WTC11 (cell line): ENCODE measurements around the gene POLR2L. TPM values are rescaled to one million over a fixed set of nuclear protein-coding genes. Genes with fewer than 3 reads are reported as not detected.

ENCODE experiments used
- ATAC-seq: fragments of 200-7000 bp; cut with Tn5 transposase; 2 replicates; pipeline ENCODE4 v1.10.0; 2021; ENCODE audit warnings: mild to moderate bottlenecking, moderate library complexity
- CTCF ChIA-PET: fragments of 300-600 bp; sonication (Branson Sonifier 250); formaldehyde crosslinking; loops from one replicate; lab custom pipeline; 2021; ENCODE audit warnings: antibody characterized with exemption; lab: Charles Lee
- POLR2A ChIA-PET: fragments of 350-600 bp; sonication (Branson Sonifier 250); formaldehyde crosslinking; loops from one replicate; lab custom pipeline; 2021; ENCODE audit warnings: antibody characterized with exemption; lab: Charles Lee
- DNase-seq: peaks from one replicate; pipeline ENCODE4 v3.0.0; 2021; ENCODE audit warnings: low spot score
- H3K27ac Mint-ChIP-seq: 2 replicates; pipeline ENCODE4 v1.8.0; 2021; ENCODE audit warnings: mixed read lengths
- H3K27me3 Mint-ChIP-seq: 2 replicates; pipeline ENCODE4 v1.8.0; 2021; ENCODE audit warnings: low read depth, mild to moderate bottlenecking, moderate library complexity, mixed read lengths
- H3K36me3 Mint-ChIP-seq: 2 replicates; pipeline ENCODE4 v1.8.0; 2021; ENCODE audit warnings: mixed read lengths
- H3K4me1 Mint-ChIP-seq: 2 replicates; pipeline ENCODE4 v1.8.0; 2022; ENCODE audit warnings: mixed read lengths
- H3K4me3 Mint-ChIP-seq: 2 replicates; pipeline ENCODE4 v1.8.0; 2021; ENCODE audit warnings: mild to moderate bottlenecking, moderate library complexity, mixed read lengths
- H3K9me3 Mint-ChIP-seq: 2 replicates; pipeline ENCODE4 v1.8.0; 2021; ENCODE audit warnings: mixed read lengths
- CREB1 ChIP-seq: sonication (generic); formaldehyde crosslinking; IDR thresholded peaks from 2 replicates; pipeline ENCODE4 v1.8.0; 2023; ENCODE audit warnings: mild to moderate bottlenecking, missing genetic modification reagents
- CREM ChIP-seq: sonication (generic); formaldehyde crosslinking; IDR thresholded peaks from 2 replicates; pipeline ENCODE4 v1.8.1; 2022; ENCODE audit warnings: mild to moderate bottlenecking, missing genetic modification reagents, moderate library complexity
- GRHL2 ChIP-seq: fragments of 250-450 bp; sonication (Bioruptor Pico); IDR thresholded peaks from 2 replicates; pipeline ENCODE4 v1.8.0; 2022; ENCODE audit warnings: mild to moderate bottlenecking, moderate library complexity; ENCODE audit not compliant: insufficient replicate concordance, severe bottlenecking
- HMGA2 ChIP-seq: fragments of 250-450 bp; sonication (Bioruptor Pico); IDR thresholded peaks from 2 replicates; pipeline ENCODE4 v1.4.0; 2021; ENCODE audit warnings: mild to moderate bottlenecking, moderate library complexity
- KAT7 ChIP-seq: sonication (generic); formaldehyde crosslinking; IDR thresholded peaks from 2 replicates; pipeline ENCODE4 v1.8.1; 2023; ENCODE audit warnings: missing genetic modification reagents, mild to moderate bottlenecking, borderline replicate concordance
- MAX ChIP-seq: sonication (generic); formaldehyde crosslinking; IDR thresholded peaks from 2 replicates; pipeline ENCODE4 v1.8.0; 2022; ENCODE audit warnings: mild to moderate bottlenecking, missing genetic modification reagents
- MLX ChIP-seq: sonication (generic); formaldehyde crosslinking; IDR thresholded peaks from 2 replicates; pipeline ENCODE4 v1.8.1; 2023; ENCODE audit warnings: mild to moderate bottlenecking, missing genetic modification reagents, moderate library complexity
- NFE2L1 ChIP-seq: sonication (generic); formaldehyde crosslinking; IDR thresholded peaks from 2 replicates; pipeline ENCODE4 v1.8.1; 2023; ENCODE audit warnings: missing genetic modification reagents
- NR3C1 ChIP-seq: sonication (generic); formaldehyde crosslinking; conservative IDR thresholded peaks from 2 replicates; pipeline ENCODE4 v1.8.1; 2023; ENCODE audit warnings: low read depth, mild to moderate bottlenecking, missing genetic modification reagents
- PREB ChIP-seq: sonication (generic); formaldehyde crosslinking; IDR thresholded peaks from 2 replicates; pipeline ENCODE4 v1.8.1; 2022; ENCODE audit warnings: mild to moderate bottlenecking, missing genetic modification reagents, moderate library complexity, borderline replicate concordance
- RELA ChIP-seq: sonication (generic); formaldehyde crosslinking; IDR thresholded peaks from 2 replicates; pipeline ENCODE4 v1.8.1; 2022; ENCODE audit warnings: missing genetic modification reagents, mild to moderate bottlenecking, borderline replicate concordance
- ZNF232 ChIP-seq: sonication (generic); formaldehyde crosslinking; IDR thresholded peaks from 2 replicates; pipeline ENCODE4 v1.8.0; 2022; ENCODE audit warnings: mild to moderate bottlenecking, missing genetic modification reagents
- total RNA-seq: library from RNA; stranded (reverse); gene quantifications from 3 replicates; pipeline ENCODE4 v1.2.3, GENCODE V29; 2021
- TF ChIP-seq, protein P1 (sequence below): sonication (generic); formaldehyde crosslinking; IDR thresholded peaks from 2 replicates; pipeline ENCODE4 v1.8.1; 2023; ENCODE audit warnings: mild to moderate bottlenecking, missing genetic modification reagents
- TF ChIP-seq, protein P2 (sequence below): sonication (generic); formaldehyde crosslinking; IDR thresholded peaks from 2 replicates; pipeline ENCODE4 v1.8.0; 2022; ENCODE audit warnings: mild to moderate bottlenecking, missing genetic modification reagents
- TF ChIP-seq, protein P3 (sequence below): sonication (generic); formaldehyde crosslinking; IDR thresholded peaks from 2 replicates; pipeline ENCODE4 v1.8.1; 2023; ENCODE audit warnings: mild to moderate bottlenecking, missing genetic modification reagents, borderline replicate concordance
- TF ChIP-seq, protein P4 (sequence below): sonication (generic); formaldehyde crosslinking; IDR thresholded peaks from 2 replicates; pipeline ENCODE4 v1.8.1; 2023; ENCODE audit warnings: mild to moderate bottlenecking, missing genetic modification reagents
- TF ChIP-seq, protein P5 (sequence below): sonication (generic); formaldehyde crosslinking; IDR thresholded peaks from 2 replicates; pipeline ENCODE4 v1.8.1; 2022; ENCODE audit warnings: low read depth, mild to moderate bottlenecking, moderate library complexity, missing genetic modification reagents, borderline replicate concordance

Gene POLR2L
- total RNA-seq, 1 experiment from 2014 or later: 152 TPM

DNA sequence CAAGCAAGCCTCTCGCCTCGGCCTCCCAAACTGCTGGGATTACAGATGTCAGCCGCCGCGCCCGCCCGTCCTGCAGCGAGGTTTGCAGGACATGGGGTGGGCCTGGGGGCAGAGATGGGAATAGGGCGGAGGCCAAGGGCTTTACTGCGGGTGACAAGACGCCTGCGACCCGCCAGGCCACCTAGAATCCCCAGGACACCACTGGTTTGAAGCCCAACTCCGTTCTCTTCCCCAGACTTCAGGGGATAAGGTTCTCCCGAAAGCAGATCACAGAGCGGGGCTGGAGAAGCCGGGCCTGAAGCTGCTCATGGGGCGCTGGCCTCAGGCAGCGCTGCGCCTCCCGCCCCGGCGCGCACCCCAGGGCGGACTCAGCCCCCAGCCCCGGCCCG lies 354 bp downstream of the POLR2L start (continued):
- TF ChIP-seq, protein P1, sequence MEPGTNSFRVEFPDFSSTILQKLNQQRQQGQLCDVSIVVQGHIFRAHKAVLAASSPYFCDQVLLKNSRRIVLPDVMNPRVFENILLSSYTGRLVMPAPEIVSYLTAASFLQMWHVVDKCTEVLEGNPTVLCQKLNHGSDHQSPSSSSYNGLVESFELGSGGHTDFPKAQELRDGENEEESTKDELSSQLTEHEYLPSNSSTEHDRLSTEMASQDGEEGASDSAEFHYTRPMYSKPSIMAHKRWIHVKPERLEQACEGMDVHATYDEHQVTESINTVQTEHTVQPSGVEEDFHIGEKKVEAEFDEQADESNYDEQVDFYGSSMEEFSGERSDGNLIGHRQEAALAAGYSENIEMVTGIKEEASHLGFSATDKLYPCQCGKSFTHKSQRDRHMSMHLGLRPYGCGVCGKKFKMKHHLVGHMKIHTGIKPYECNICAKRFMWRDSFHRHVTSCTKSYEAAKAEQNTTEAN (CRISPR knock-in tag): no peak
- no peak for TF ChIP-seq MLX (CRISPR knock-in tag)
- peak; percentile 2; the same call in 1 of the 2 replicates for TF ChIP-seq MAX (CRISPR knock-in tag)
- TF ChIP-seq HMGA2 (CRISPR knock-in tag): no peak
- TF ChIP-seq NR3C1 (CRISPR knock-in tag): no peak
- TF ChIP-seq, protein P2, sequence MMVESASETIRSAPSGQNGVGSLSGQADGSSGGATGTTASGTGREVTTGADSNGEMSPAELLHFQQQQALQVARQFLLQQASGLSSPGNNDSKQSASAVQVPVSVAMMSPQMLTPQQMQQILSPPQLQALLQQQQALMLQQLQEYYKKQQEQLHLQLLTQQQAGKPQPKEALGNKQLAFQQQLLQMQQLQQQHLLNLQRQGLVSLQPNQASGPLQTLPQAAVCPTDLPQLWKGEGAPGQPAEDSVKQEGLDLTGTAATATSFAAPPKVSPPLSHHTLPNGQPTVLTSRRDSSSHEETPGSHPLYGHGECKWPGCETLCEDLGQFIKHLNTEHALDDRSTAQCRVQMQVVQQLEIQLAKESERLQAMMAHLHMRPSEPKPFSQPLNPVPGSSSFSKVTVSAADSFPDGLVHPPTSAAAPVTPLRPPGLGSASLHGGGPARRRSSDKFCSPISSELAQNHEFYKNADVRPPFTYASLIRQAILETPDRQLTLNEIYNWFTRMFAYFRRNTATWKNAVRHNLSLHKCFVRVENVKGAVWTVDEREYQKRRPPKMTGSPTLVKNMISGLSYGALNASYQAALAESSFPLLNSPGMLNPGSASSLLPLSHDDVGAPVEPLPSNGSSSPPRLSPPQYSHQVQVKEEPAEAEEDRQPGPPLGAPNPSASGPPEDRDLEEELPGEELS (CRISPR knock-in tag): no peak

- CTCF ChIA-PET: interaction anchor here (1.3 to 5.9 kb wide), 3 partner anchors 9 to 21 kb away, joined by 5 to 82 read pairs (median 6); partner anchors contain the start of genes CD151, CRACR2B and PNPLA2
- H3K27ac Mint-ChIP-seq: no peak overlapping the region; the same call in 1 of the 2 replicates
- H3K36me3 Mint-ChIP-seq: peaks cover 13% of the 10 kb centered on the region
- DNase-seq (no peak), ATAC-seq (no peak)
- H3K4me3 Mint-ChIP-seq: peak overlapping the region; percentile 79
- H3K4me1 Mint-ChIP-seq: peaks cover 22% of the 10 kb centered on the region
- no peaks in the 10 kb centered on the region for H3K27me3 Mint-ChIP-seq
- no peak for TF ChIP-seq CREB1 (CRISPR knock-in tag)
- TF ChIP-seq CREM (CRISPR knock-in tag): no peak
- TF ChIP-seq ZNF232: no peak
- TF ChIP-seq, protein P3, sequence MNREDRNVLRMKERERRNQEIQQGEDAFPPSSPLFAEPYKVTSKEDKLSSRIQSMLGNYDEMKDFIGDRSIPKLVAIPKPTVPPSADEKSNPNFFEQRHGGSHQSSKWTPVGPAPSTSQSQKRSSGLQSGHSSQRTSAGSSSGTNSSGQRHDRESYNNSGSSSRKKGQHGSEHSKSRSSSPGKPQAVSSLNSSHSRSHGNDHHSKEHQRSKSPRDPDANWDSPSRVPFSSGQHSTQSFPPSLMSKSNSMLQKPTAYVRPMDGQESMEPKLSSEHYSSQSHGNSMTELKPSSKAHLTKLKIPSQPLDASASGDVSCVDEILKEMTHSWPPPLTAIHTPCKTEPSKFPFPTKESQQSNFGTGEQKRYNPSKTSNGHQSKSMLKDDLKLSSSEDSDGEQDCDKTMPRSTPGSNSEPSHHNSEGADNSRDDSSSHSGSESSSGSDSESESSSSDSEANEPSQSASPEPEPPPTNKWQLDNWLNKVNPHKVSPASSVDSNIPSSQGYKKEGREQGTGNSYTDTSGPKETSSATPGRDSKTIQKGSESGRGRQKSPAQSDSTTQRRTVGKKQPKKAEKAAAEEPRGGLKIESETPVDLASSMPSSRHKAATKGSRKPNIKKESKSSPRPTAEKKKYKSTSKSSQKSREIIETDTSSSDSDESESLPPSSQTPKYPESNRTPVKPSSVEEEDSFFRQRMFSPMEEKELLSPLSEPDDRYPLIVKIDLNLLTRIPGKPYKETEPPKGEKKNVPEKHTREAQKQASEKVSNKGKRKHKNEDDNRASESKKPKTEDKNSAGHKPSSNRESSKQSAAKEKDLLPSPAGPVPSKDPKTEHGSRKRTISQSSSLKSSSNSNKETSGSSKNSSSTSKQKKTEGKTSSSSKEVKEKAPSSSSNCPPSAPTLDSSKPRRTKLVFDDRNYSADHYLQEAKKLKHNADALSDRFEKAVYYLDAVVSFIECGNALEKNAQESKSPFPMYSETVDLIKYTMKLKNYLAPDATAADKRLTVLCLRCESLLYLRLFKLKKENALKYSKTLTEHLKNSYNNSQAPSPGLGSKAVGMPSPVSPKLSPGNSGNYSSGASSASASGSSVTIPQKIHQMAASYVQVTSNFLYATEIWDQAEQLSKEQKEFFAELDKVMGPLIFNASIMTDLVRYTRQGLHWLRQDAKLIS (CRISPR knock-in tag): no peak
- no peak for TF ChIP-seq KAT7 (CRISPR knock-in tag)
- TF ChIP-seq PREB (CRISPR knock-in tag): no peak
- TF ChIP-seq, protein P4, sequence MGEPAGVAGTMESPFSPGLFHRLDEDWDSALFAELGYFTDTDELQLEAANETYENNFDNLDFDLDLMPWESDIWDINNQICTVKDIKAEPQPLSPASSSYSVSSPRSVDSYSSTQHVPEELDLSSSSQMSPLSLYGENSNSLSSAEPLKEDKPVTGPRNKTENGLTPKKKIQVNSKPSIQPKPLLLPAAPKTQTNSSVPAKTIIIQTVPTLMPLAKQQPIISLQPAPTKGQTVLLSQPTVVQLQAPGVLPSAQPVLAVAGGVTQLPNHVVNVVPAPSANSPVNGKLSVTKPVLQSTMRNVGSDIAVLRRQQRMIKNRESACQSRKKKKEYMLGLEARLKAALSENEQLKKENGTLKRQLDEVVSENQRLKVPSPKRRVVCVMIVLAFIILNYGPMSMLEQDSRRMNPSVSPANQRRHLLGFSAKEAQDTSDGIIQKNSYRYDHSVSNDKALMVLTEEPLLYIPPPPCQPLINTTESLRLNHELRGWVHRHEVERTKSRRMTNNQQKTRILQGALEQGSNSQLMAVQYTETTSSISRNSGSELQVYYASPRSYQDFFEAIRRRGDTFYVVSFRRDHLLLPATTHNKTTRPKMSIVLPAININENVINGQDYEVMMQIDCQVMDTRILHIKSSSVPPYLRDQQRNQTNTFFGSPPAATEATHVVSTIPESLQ (CRISPR knock-in tag): no peak
- no peak for TF ChIP-seq RELA
- no peak for TF ChIP-seq NFE2L1 (CRISPR knock-in tag)
- TF ChIP-seq, protein P5, sequence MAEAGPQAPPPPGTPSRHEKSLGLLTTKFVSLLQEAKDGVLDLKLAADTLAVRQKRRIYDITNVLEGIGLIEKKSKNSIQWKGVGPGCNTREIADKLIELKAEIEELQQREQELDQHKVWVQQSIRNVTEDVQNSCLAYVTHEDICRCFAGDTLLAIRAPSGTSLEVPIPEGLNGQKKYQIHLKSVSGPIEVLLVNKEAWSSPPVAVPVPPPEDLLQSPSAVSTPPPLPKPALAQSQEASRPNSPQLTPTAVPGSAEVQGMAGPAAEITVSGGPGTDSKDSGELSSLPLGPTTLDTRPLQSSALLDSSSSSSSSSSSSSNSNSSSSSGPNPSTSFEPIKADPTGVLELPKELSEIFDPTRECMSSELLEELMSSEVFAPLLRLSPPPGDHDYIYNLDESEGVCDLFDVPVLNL (CRISPR knock-in tag): no peak
- TF ChIP-seq GRHL2: no peak
- TF ChIP-seq, all 79 proteins: peak for 0
- no peaks in the 10 kb centered on the region for H3K9me3 Mint-ChIP-seq
- POLR2A ChIA-PET: interaction anchor here (1.6 kb wide), 1 partner anchor 12 kb away, joined by 5 read pairs; the partner anchor contains the start of gene CRACR2B
Measured at GRCh38 chr11:839875-840617, 2.3 kb downstream of the POLR2L start.
